Endothelial cell of umbilical vein (primary cell): ENCODE results near the gene DHCR7. TPM values are rescaled to one million over a fixed set of nuclear protein-coding genes. Genes with fewer than 3 reads are reported as not detected.

ENCODE experiments used
- BruUV-seq: library from RNA; stranded (reverse); fragments of 400-500 nt; replicated peaks from 2 replicates; lab custom pipeline; 2021; lab: Mats Ljungman, UMichigan
- CTCF ChIA-PET: fragments of 300-600, 350-600 bp; sonication (Branson Sonifier 250); formaldehyde crosslinking; loops from one replicate; lab custom pipeline; 2021; ENCODE audit warnings: antibody characterized with exemption, inconsistent platforms; lab: Charles Lee
- POLR2A ChIA-PET: fragments of 300-600, 350-600 bp; sonication (Branson Sonifier 250); formaldehyde crosslinking; loops from one replicate; lab custom pipeline; 2021; ENCODE audit warnings: antibody characterized with exemption, inconsistent platforms; lab: Charles Lee
- DNase-seq: peaks from one replicate; pipeline ENCODE4 v3.0.0-alpha.2; 2011; ENCODE audit warnings: low read depth, low spot score
- FAIRE-seq: peaks from 2 replicates; lab custom pipeline; 2011; peaks lifted over from hg19 to GRCh38; lab: Jason Lieb, UNC
- H2AFZ ChIP-seq: 2 replicates; pipeline ENCODE4 v1.6.0; 2012; ENCODE audit warnings: low read depth, low read length, control low read depth, inconsistent platforms
- H3K27ac ChIP-seq: 2 replicates; pipeline ENCODE4 v1.5.1; 2011; ENCODE audit warnings: low read depth, mild to moderate bottlenecking, control low read depth, low read length, moderate library complexity; ENCODE audit not compliant: insufficient read depth
- H3K27me3 ChIP-seq, 2 experiments: 2 replicates each; pipeline versions ENCODE4 v1.6.0 to v1.6.1; 2011; ENCODE audit warnings: low read length in 2 of 2, mixed read lengths in 1 of 2; ENCODE audit not compliant: control insufficient read depth in 2 of 2, insufficient read depth in 2 of 2
- H3K36me3 ChIP-seq, 2 experiments: 2 replicates in 1 of 2; 3 replicates in 1 of 2; pipeline ENCODE4 v1.5.1; 2011; ENCODE audit warnings: low read length in 2 of 2, mild to moderate bottlenecking in 1 of 2, moderate library complexity in 1 of 2; ENCODE audit not compliant: control insufficient read depth in 2 of 2, insufficient read depth in 2 of 2; ENCODE audit errors: extremely low read depth in 1 of 2
- H3K4me1 ChIP-seq: 3 replicates; pipeline ENCODE4 v1.5.1; 2011; ENCODE audit warnings: mild to moderate bottlenecking, low read length; ENCODE audit not compliant: control insufficient read depth, insufficient read depth; ENCODE audit errors: extremely low read depth
- H3K4me2 ChIP-seq: 2 replicates; pipeline ENCODE4 v1.6.1; 2011; ENCODE audit warnings: low read length, control low read depth, mixed read lengths; ENCODE audit not compliant: insufficient read depth
- H3K4me3 ChIP-seq, 3 experiments: fragments of 200-600 bp in 1 of 3; sonication (generic), shearing (Covaris generic) in 1 of 3; replicated peaks in 1 of 3; 2 replicates each; pipeline ENCODE4 v1.5.1; 2011 to 2016; ENCODE audit warnings: control low read depth in 3 of 3, low read length in 3 of 3, mild to moderate bottlenecking in 2 of 3, inconsistent platforms in 1 of 3, low read depth in 1 of 3, moderate library complexity in 1 of 3; ENCODE audit not compliant: insufficient read depth in 1 of 3
- H3K79me2 ChIP-seq: 2 replicates; pipeline ENCODE4 v1.6.0; 2012; ENCODE audit warnings: low read length, inconsistent platforms; ENCODE audit not compliant: control insufficient read depth, insufficient read depth
- H3K9ac ChIP-seq: replicated peaks from 2 replicates; pipeline ENCODE3; 2011; ENCODE audit warnings: low read length, control low read depth; ENCODE audit not compliant: insufficient read depth; ENCODE audit errors: extremely low read depth
- H3K9me1 ChIP-seq: replicated peaks from 3 replicates; pipeline ENCODE4 v1.6.0; 2011; ENCODE audit warnings: mild to moderate bottlenecking, low read length; ENCODE audit not compliant: control insufficient read depth, insufficient read depth; ENCODE audit errors: extremely low read depth
- H3K9me3 ChIP-seq: replicated peaks from 2 replicates; pipeline ENCODE4 v1.5.1; 2012; ENCODE audit warnings: low read length, inconsistent platforms; ENCODE audit not compliant: control insufficient read depth, insufficient read depth
- H4K20me1 ChIP-seq: replicated peaks from 2 replicates; pipeline ENCODE3; 2011; ENCODE audit warnings: mild to moderate bottlenecking, low read length; ENCODE audit not compliant: control insufficient read depth, insufficient read depth; ENCODE audit errors: extremely low read depth
- CTCF ChIP-seq, 2 donors: IDR thresholded peaks; 1 replicate in 1 of 2; 2 replicates in 1 of 2; pipeline ENCODE4 v1.5.1; 2011; ENCODE audit warnings: low read length in 2 of 2, mild to moderate bottlenecking in 2 of 2, moderate library complexity in 2 of 2, control low read depth in 1 of 2, inconsistent platforms in 1 of 2, low read depth in 1 of 2; ENCODE audit not compliant: insufficient read depth in 1 of 2; ENCODE audit errors: extremely low read depth in 1 of 2
- EZH2 ChIP-seq: IDR thresholded peaks from 2 replicates; pipeline ENCODE4 v1.6.1; 2012; ENCODE audit warnings: borderline replicate concordance, low read depth, mild to moderate bottlenecking, moderate library complexity, low read length, inconsistent platforms; ENCODE audit not compliant: severe bottlenecking
- FOS ChIP-seq: IDR thresholded peaks from 2 replicates; pipeline ENCODE4 v1.6.1; 2011; ENCODE audit warnings: mild to moderate bottlenecking, low read length, moderate library complexity, borderline replicate concordance; ENCODE audit not compliant: insufficient read depth
- GATA2 ChIP-seq: IDR thresholded peaks from 2 replicates; pipeline ENCODE4 v1.7.0; 2011; ENCODE audit warnings: low read depth, mild to moderate bottlenecking, moderate library complexity, mixed read lengths, low read length; ENCODE audit not compliant: insufficient read length, insufficient read depth
- JUN ChIP-seq: IDR thresholded peaks from 2 replicates; pipeline ENCODE4 v1.6.1; 2011; ENCODE audit warnings: borderline replicate concordance, low read depth; ENCODE audit not compliant: insufficient read length, insufficient read depth
- MAX ChIP-seq: IDR thresholded peaks from 2 replicates; pipeline ENCODE4 v1.6.1; 2011; ENCODE audit not compliant: insufficient read depth, insufficient read length
- MYC ChIP-seq: IDR thresholded peaks from one replicate; pipeline ENCODE4 v1.6.1; 2011; ENCODE audit warnings: mild to moderate bottlenecking, low read depth, low read length
- POLR2A ChIP-seq: IDR thresholded peaks from 2 replicates; pipeline ENCODE4 v1.6.1; 2012; ENCODE audit warnings: low read depth, mild to moderate bottlenecking, control low read depth, low read length
- POLR2AphosphoS5 ChIP-seq: IDR thresholded peaks from 2 replicates; pipeline ENCODE4 v1.6.1; 2012; ENCODE audit warnings: low read depth, mild to moderate bottlenecking, control low read depth, low read length, moderate library complexity; ENCODE audit not compliant: insufficient read depth
- dilution Hi-C: fragments of 300-500 bp; cut with MboI; formaldehyde crosslinking; loops from one replicate; pipeline ENCODE4 v1.15.0; 2019; ENCODE audit warnings: low sequenced_read_pairs; ENCODE audit not compliant: extremely low pct_ligation_motif_present
- intact Hi-C: fragments of 100-400 bp; cut with micrococcal nuclease; formaldehyde crosslinking; loops from one replicate; pipeline ENCODE4 v1.10.0; 2022
- polyA plus RNA-seq, 4 experiments: library from polyadenylated mRNA; depleted of rRNA in 3 of 4; stranded (reverse) in 3 of 4; unstranded in 1 of 4; fragments of >200 nt; gene quantifications; 2 replicates each; pipeline versions ENCODE4 v1.2.1 to v1.2.3, GENCODE V29; 2011 to 2012; ENCODE audit warnings: missing spikeins in 1 of 4
- total RNA-seq: library from RNA; stranded (reverse); gene quantifications from 2 replicates; pipeline ENCODE4 v1.2.3, GENCODE V29; 2021

The DHCR7 gene
- total and polyA plus RNA-seq, 2 donors (not counting 3 experiments of a cell fraction or from before 2014, with no cell fraction given) = 171 to 175 TPM

DNA sequence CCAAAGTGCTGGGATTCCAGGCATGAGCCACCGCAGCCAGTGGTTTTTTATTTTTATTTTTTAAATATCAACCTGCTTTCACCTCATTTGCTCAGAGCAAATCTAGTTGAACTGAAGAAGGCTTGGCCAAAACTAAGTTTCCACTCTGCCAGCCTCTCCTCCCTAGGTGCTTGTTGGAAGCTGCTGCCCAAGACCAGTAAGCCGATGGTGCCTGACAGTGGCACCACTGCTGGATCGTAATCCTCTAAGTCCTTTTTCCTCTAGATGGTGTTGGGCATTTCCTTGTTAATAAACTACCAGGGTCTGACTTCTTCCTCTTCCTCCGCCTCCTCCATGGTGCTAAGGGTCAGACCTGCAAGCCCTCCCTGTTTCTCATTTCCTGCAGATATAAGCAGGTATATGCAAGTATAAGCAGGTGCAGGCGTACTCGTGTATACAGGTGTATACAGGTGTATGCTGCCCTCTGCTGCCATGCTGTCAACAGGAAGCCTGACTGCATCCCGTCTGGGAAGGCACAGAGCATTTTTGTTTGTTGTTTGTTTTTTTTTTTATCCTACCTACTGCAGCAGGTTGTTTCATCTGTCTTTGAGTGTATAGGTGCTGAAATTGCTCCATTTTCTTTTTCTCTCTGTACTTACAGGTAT is 6.4 kb upstream of the DHCR7 start:
- Histone ChIP-seq H2AFZ (no peak overlapping the region), H3K79me2 (peaks cover 21% of the 10 kb centered on the region), H3K27me3 (no peaks in the 10 kb centered on the region), H3K36me3 (peaks cover 13 to 25% of the 10 kb centered on the region in 2 experiments), H3K9ac (no peak overlapping the region), H3K9me3 (no peaks in the 10 kb centered on the region), H3K4me1 (peaks cover 21% of the 10 kb centered on the region), H3K4me2 (no peak overlapping the region), H3K9me1 (no peaks in the 10 kb centered on the region), H3K4me3 (no peak overlapping the region), H4K20me1 (no peaks in the 10 kb centered on the region), H3K27ac (no peak overlapping the region)
- ChIA-PET POLR2A (no interaction called here), CTCF (no interaction called here)
- TF ChIP-seq CTCF (IDR thresholded peaks at IDR 0.05; ENCODE audit: extremely low read depth in 1 of 2, insufficient read depth in 1 of 2, low read depth in 1 of 2, low read length in 2 of 2) (no peak), MYC (no peak), EZH2 (no peak), GATA2 (no peak), MAX (no peak), FOS (no peak), POLR2AphosphoS5 (no peak), POLR2A (no peak), JUN (no peak)
- intact Hi-C loops = loop anchor here (10.0 kb wide), 1 partner anchor 330 kb away; no protein-coding TSS in a partner anchor
- dilution Hi-C loops = no loop called here
- DNase-seq = no peak
- no peak for FAIRE-seq
- no TSS peak for BruUV-seq
